22Rv1 (cell line): ENCODE data around the gene SMIM35.

Experiments used
- ZFX ChIP-seq: fragments of 450-650 bp; IDR thresholded peaks from 2 replicates; pipeline ENCODE4 v1.6.1; 2017; ENCODE audit warnings: antibody characterized with exemption, borderline replicate concordance
- TF ChIP-seq, protein P1 (sequence below): fragments of 450-650 bp; IDR thresholded peaks from 2 replicates; pipeline ENCODE4 v1.5.1; 2017; ENCODE audit warnings: mild to moderate bottlenecking

DNA sequence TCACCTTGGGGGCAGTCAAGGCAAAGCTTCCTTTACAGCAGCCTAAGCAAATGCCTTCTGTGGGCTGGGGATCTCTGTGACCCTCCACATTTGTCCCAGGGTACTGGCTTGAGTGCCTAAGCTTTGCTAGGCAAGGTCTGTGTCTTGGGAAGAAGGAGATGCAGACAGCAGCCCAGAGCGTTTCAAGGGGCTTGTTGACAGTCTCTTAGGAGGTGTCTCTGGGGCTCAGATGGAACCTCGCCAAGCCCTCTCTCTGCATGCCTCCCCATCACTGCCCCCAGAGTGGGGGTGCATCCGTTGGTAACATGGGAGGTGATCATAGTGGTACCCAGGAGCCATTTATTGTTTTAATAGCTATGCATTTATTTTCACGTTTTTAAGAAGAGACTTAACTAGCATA lies 39.0 kb downstream of the SMIM35 start:
- TF ChIP-seq, protein P1, sequence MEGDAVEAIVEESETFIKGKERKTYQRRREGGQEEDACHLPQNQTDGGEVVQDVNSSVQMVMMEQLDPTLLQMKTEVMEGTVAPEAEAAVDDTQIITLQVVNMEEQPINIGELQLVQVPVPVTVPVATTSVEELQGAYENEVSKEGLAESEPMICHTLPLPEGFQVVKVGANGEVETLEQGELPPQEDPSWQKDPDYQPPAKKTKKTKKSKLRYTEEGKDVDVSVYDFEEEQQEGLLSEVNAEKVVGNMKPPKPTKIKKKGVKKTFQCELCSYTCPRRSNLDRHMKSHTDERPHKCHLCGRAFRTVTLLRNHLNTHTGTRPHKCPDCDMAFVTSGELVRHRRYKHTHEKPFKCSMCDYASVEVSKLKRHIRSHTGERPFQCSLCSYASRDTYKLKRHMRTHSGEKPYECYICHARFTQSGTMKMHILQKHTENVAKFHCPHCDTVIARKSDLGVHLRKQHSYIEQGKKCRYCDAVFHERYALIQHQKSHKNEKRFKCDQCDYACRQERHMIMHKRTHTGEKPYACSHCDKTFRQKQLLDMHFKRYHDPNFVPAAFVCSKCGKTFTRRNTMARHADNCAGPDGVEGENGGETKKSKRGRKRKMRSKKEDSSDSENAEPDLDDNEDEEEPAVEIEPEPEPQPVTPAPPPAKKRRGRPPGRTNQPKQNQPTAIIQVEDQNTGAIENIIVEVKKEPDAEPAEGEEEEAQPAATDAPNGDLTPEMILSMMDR: no peak
- TF ChIP-seq ZFX: no peak
